NCI-H2227 treated with DMSO at 0.1 percent for 48 hours (cell line): Measurements from ENCODE around the gene ARHGAP42.
"Not testable (repeated sequence)": the region's sequence is repeated elsewhere in the genome, so short reads cannot be mapped to it uniquely, and the experiment has no call there.

ENCODE experiments used
- DNase-seq: peaks from one replicate; lab custom pipeline; 2025; lab: John Stamatoyannopoulos, UW

The ARHGAP42 gene

DNA sequence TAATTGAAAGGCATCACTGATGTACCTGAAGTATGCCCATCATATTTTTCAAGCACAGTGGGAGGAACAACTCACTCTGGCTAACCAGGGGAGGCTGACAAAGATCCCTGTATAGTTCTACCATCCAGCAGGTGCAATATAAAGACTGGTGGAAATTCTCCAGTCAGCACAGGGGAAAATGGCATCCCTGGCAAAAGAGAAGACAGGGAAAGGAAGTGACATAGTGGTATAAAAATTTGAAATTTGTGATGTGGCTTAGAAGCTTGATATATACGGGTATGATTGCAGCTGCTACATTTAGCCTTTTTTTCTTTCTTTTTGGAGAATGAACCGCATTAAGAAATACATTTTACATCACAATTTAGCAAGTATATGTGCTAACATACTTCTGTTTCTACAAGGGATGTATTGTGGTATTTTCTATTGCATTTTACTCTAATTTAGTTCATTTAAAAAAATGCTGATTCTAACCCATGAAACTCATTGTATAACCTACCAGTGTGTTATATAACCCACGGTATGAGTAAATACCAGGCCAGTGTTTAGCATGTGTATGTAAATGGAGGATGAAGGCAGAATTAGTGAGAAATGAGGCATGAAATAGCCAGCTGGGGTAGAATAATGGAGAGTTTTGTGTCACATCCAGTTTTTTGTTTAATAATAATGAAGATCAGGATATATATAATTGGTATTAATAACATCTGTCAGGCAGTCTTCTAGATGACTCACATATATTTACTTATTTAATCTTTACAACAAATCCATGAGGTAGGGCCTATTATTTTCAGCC lies 186.1 kb downstream of the ARHGAP42 start:
- no peak for DNase-seq

DNA sequence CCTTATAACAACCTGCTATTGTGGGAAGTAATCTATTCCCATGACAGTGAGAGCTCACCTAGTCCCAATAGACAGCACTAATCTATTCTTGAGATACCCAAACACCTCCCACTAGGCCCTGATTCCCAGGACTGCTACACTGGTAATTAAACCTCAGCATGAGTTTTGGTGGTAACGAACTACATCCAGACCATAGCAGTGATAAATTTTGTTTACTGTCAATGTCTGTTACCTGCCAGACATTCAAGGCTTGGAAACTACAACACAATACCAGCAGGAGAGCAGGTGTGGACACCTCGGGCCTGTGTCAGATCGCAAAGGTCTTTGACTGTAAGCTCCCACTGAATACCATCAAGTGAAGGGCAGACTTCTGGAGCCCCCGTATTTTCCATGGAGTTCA lies 187.1 kb downstream of the ARHGAP42 start:
- no peak for DNase-seq

DNA sequence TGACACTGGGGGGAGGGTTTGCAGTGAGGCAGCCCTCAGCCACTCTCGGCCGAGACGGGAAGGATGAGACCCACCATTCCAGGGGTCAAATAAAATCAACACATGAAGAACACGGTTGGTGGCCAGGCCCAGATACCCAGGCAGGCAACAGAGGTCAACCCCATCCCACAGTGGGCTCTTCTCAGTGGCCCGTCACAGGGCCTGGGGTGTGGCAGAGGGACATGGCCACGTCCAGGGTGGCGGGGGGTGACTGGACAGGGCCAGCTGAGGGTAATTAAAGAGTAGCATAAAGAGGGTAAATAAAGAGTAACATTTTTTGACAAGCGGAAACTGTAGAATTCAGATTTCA lies 188.4 kb downstream of the ARHGAP42 start:
- no peak for DNase-seq

DNA sequence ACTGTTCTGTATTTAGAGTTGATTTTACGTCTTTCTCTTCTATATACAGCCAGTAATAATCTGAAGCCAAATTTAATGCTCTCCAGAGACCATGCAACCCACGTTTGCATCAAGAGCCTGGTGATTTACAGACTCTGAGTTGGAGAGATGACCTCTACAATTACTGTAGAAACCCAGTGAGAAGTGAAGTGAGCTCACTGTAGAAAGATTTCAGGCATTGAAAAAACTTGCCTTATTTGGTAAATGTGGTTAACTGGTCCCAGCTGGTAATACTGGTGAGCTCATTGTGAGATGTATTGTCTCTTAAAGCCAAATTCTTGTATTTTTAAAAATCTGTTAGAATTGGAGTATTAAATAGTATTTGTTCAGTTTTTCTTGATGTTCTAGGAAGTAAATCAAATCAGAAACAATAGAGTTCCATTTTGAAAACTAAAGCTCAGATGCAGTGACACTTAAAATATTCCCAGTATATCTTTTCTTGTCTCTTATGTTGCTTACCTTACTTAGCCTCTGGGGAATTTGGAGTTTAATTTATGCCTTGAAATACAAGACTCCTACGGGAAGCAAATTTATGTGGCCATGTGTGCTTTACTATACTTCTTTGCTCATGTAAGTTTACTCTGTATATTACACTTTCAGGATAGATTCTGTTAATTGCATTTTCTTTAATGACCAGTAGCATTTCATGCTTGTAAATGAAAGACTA lies 189.9 kb downstream of the ARHGAP42 start:
- DNase-seq, result no peak

DNA sequence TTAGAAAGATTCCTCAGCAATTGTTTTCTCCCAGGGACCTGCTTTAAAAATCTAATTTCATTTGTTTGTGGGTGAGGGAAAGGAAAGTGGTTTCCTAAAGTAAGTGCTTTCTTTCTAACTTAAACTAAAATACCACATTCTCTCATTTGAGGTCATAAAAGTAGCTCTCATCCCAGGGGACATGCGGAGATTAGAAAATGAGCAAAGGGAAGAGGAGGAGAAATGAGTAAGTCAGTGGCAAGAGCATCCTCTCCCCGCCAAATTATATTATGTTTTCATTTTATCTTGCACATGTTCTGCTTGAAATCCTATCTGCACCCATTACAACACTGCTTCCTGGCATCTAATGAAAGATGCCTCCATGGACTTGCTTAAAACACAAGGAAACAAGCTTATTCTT lies 191.4 kb downstream of the ARHGAP42 start:
- DNase-seq, result no peak

DNA sequence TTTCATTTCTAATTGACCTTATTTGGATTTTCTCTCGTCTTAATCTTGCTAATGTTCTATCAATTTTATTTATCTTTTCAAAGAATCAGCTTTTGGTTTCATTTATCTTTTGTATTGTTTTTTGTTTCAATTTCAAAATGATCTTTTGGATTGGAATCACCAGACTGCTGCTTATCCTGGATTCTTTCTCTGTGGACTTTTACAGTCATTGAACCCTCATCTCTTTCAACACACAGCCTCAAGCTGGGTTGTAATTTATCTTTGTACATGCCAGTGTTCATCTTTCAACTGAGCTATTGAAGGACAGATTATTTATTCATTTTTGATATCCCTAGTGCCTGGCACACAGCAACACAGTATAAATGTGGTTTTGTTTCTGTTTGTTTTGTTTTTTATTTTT lies 195.9 kb downstream of the ARHGAP42 start:
- no peak for DNase-seq

DNA sequence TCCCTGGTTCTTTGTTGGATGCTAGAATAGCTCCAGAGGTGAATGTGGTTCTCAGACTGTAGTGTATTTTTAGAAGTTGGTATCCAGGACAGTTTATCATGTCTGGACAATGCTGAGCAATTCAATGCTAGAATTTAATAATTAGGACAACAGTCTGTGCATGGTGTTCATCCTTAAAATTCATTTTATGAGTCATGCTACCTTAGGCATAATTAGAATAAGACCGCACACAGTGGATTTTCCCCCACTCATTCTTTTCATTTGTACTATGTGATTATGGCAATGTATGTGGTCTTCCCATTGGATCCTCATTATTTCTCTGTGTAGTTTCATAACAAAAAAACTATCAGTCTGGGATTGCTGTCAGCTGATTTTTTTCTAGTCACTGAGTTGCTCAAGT lies 196.7 kb downstream of the ARHGAP42 start:
- no peak for DNase-seq

DNA sequence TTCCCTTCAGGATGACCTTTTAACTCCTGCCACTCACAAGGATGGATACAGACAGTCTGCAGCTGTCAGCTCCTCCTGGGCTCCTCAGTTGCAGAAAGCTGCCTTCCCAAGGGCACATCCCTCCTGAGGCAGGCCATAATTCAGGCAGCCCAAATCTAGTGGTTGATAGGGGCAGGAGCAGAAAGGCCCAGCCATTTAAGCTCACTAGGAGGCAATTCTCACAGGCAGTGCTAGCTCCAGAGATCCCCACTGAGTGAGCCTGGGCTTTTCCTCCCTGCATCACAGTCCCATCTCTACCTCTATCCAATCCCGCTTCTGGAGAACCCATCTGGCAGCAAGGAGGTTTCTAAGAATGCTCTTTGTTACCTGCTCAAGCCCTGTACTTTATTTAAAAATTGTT lies 200.6 kb downstream of the ARHGAP42 start:
- DNase-seq, result no peak

DNA sequence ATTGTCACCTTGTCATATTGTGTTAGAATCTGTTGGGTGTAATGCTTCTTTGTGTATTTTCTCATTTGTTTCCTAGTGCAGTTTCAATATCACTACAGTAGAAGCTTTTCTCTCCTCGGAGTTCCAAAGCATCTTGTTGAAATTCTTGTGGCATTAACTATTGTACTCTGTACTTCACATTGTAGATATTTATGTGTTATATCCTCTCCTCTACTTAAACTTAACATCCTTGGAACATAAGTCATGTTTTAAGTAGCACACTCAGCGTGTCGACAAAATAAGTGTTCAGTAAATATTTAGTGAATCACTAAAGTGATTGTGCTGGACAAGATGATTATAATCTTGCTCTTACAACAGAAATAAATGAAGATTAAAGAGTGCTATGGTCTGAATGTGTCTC lies 201.7 kb downstream of the ARHGAP42 start:
- no peak for DNase-seq

DNA sequence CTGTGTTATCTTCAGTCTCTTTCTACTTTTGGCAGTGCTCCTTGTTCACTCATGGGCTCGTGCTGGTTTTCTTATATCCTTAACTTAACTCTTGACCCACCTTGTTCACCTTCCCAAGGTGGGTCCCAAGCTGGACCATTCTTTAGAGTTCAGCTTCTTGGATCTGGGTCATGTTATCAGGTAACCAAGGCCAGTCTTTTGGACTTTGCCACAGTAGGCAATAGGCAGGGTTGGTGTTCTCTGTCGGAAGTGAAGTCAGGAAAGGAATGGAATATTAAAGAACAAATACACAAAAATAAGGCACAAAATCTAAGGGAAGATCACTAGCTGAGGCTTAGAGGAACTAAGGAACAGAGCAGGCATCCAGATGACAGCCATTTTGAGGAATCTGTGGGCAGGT lies 202.7 kb downstream of the ARHGAP42 start:
- no peak for DNase-seq

DNA sequence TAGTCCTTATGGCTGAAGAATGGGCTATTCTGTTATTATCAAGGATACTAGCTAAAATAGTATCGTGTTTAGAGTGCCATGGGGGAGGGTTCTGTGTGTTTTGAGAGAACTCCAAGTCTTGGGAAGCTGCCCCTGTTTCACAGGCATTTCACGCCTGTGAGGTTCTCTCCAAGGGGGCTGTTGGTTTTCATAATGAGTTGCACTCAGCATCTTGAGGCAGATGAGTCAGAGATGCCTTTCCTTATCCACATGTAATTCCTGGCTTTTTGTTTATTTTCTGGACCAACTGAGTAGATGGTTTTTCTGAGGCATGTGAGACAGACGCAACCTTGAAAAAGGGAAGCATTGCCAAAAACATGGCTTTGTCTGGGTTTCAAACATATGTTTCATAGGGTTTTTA lies 203.7 kb downstream of the ARHGAP42 start:
- no peak for DNase-seq

DNA sequence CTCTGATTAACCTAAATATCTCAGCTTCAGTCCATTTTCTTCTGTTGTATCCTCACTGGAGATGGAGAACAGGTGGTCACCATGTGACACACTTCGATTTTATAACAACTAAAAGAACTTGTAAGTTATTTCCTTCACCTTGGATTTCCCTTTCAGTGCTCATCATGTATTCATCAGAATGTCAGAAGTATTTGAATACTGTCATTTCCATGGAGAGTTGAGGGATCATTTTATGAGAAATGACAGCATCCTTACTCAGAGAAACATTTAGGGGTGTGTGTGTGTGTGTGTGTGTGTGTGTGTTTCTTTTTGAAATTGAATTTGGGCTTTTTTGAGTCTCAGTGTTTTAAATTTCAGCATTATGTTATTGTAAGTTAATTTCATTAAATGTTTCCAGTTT lies 205.8 kb downstream of the ARHGAP42 start:
- no peak for DNase-seq

DNA sequence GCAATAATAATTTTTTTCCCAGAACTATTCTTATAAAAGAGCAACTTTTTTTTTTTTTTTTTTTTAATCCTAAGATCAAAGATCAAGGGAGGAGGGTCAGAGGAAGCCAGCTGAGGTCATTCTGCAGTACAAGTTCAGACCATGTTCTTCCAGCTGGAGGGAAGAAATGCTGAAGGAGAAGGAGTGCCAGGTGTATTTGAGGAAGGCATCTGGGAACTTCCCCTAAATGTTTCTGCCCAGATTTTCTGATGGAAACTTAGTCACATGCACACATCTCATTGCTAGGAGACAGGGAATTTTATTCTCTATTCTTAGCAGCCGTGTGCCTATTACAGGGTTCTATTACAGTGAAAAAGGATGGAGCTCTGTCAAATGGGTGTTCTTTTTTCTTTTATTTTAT lies 208.4 kb downstream of the ARHGAP42 start:
- DNase-seq, result no peak

DNA sequence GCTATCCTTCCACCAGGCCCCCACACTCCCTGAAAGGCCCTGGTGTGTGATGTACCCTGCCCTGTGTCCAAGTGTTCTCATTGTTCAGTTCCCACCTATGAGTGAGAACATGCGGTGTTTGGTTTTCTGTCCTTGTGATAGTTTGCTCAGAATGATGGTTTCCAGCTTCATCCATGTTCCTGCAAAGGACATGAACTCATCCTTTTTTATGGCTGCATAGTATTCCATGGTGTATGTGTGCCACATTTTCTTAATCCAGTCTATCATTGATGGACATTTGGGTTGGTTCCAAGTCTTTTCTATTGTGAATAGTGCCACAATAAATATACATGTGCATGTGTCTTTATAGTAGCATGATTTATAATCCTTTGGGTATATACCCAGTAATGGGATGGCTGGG lies 208.9 kb downstream of the ARHGAP42 start:
- not testable (repeated sequence) for DNase-seq

DNA sequence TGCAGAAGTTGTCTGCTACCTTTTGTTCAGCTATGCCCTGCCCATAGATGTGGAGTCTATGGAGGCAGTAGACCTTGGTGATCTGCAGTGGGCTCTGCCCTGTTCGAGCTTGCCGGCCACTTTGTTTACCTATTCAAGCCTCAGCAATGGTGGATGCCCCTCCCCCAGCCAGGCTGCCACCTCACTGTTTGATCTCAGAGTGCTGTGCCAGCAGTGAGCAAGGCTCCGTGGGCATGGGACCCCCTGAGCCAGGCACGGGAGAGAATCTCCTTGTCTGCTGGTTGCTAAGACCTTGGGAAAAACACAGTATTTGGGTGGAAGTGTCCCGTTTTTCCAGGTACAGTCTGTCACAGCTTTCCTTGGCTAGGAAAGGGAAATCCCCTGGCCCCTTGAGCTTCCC lies 214.4 kb downstream of the ARHGAP42 start:
- not testable (repeated sequence) for DNase-seq

DNA sequence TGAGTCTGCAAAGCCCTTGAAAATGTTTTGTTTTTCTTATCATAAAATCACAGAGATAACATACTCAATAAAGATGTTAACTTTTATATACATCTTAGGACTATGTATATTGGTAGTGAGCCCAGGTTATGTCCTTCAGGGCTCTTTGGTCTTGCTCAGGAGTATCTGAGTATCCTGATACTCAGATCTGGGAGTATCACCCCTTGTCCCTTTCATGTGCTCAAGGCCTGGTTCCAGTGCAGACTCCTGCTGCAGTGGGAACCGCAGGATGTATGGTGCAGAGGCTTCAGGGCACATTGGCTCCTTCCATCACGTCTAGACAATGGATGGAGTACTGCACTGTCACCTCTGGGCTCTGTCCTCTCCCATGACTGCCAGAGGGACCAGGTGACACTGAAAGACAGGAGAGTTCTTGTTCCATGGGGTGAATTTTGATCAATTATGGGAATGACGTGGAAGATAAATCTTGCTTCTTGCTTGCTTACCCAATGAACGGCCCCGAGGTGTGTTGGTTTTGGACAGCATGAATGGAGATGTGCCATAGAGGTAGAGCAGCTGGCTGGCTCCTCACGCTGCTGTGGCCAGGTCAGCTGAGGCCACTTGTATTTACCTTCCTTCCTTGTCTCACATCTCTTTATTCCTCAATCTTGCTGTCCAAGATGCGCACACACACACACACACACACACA lies 215.5 kb downstream of the ARHGAP42 start:
- DNase-seq, result no peak

DNA sequence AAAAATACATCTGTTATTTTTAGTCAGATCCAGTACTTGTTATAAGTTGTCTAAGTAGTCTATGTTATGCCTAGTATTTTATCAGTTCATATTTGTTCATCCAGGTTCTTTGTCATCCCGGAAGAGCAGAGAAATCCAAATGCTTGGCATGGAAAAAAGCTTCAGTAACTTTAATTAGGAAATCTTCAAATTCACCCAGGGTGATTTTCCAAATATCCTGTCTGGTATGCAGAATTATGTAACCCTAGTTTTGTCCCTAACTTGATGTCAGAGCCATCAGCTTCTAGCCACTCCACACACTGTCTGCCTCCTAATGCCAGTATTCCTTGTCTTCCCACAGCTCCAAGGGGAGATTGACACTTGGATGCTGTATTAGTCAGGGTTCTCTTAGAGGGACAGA lies 216.2 kb downstream of the ARHGAP42 start:
- DNase-seq, result no peak

DNA sequence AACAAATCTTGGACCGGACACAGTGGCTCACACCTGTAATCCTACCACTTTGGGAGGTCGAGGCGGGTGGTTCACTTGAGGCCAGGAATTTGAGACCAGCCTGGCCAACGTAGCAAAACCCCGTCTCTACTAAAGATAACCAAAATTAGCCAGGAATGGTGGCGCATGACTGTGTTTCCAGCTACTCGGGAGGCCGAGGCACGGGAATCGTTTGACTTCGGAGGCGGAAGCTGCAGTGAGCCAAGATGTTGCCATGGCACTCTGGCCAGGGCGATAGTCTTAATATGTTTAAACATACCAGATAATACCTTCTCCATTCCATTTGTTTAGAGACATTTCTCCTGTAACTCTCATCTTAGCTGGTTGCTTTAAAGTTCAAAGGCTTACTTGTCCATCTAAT lies 218.6 kb downstream of the ARHGAP42 start:
- no peak for DNase-seq

DNA sequence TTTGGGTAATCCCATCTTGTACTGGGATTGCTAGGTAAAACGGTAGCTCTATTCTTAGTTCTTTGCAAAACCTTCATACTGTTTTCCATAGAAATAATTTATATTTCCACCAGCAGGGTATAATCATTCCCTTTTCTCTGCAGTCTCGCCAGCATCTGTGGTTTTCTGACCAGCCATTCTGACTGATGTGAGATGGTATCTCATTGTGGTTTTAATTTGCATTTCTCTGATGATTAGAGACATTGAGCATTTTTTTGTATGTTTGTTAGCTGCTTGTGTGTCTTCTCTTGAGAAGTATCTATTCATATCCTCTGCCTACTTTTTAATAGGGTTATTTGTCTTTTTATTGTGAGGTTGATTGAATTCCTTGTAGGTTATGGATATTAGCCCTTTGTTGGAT lies 221.7 kb downstream of the ARHGAP42 start:
- DNase-seq, result no peak

DNA sequence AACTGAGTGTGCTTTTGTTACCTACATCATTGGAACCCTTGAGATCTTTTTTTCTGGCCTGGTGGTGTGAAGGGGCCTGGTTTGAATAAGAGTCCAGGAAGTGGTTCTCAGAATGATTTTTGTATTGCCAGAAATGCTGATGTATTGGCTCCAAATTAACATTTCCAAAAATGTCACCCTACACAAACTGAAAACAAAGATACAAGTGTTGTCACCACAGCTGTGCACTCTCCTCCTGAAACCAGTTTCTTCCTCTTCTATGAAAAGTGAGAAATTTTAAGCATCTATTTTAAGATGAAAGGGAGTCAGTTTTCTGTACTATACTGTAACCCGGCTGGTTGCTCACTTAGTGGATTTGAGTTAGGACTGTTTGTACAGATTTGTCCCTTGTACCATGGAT lies 223.7 kb downstream of the ARHGAP42 start:
- DNase-seq, result no peak

DNA sequence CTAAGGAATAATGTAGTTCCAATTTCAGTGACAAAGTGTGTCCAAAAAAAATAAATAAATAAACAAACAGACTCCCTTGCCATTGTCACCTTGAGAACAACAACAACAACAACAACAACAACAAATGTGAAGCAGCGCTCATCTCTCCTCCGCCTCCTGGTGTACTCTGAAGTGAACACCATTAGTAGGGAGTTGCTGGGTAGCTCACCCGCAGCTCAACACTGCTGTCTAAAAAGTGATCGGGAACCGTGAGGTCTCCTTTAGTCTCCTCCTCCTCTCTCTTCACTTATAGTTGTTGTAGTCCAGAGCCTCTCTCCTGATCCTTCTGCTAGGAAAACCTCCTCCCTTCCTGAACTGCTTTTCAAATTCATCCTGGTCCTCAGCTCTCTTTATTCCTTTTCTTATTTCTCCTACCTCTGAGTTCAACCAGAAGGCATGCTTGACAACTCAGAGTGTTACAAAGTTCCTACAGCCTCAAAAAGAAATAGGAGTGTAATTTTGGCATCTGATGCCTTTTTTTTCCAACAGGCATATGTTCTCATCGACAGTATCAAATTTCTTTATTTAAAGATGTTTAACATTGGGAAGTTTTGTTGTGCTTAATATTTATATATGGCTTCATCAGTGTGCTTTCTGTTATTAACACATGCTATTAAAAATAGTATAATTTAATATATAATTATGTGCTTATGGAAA lies 227.5 kb downstream of the ARHGAP42 start:
- DNase-seq, result no peak
